Keratinocyte (primary cell): ENCODE measurements around the gene MS4A15. TPM values are rescaled to one million over a fixed set of nuclear protein-coding genes. Genes with fewer than 3 reads are reported as not detected.

ENCODE experiments used
- DNase-seq: peaks from one replicate; pipeline ENCODE4 v3.0.0-alpha.2; 2011; ENCODE audit warnings: low read depth, missing footprints, low spot score
- FAIRE-seq: peaks from 2 replicates; lab custom pipeline; 2011; peaks lifted over from hg19 to GRCh38; lab: Jason Lieb, UNC
- H2AFZ ChIP-seq: 2 replicates; pipeline ENCODE4 v1.6.0; 2012; ENCODE audit warnings: low read length, control low read depth, inconsistent platforms; ENCODE audit not compliant: control insufficient read depth
- H3K27ac ChIP-seq: 2 replicates; pipeline ENCODE4 v1.5.1; 2011; ENCODE audit warnings: low read length; ENCODE audit not compliant: control insufficient read depth, insufficient read depth
- H3K27me3 ChIP-seq: 3 replicates; pipeline ENCODE4 v1.6.0; 2011; ENCODE audit warnings: low read length; ENCODE audit not compliant: control insufficient read depth, insufficient read depth; ENCODE audit errors: extremely low read depth
- H3K36me3 ChIP-seq, 2 experiments: 2 replicates in 1 of 2; 3 replicates in 1 of 2; pipeline ENCODE4 v1.5.1; 2011; ENCODE audit warnings: low read length in 2 of 2, mild to moderate bottlenecking in 1 of 2; ENCODE audit not compliant: control insufficient read depth in 2 of 2, insufficient read depth in 2 of 2; ENCODE audit errors: extremely low read depth in 1 of 2
- H3K4me1 ChIP-seq: 3 replicates; pipeline ENCODE4 v1.5.1; 2011; ENCODE audit warnings: low read length; ENCODE audit not compliant: control insufficient read depth, insufficient read depth; ENCODE audit errors: extremely low read depth
- H3K4me2 ChIP-seq: 3 replicates; pipeline ENCODE4 v1.6.0; 2011; ENCODE audit warnings: low read depth, low read length; ENCODE audit not compliant: control insufficient read depth, insufficient read depth; ENCODE audit errors: extremely low read depth
- H3K4me3 ChIP-seq, 3 experiments: fragments of 200-600 bp in 1 of 3; sonication (generic) in 1 of 3; 2 replicates in 2 of 3; 3 replicates in 1 of 3; pipeline ENCODE4 v1.5.1; 2011 to 2016; ENCODE audit warnings: low read length in 3 of 3, mild to moderate bottlenecking in 3 of 3, control low read depth in 2 of 3, inconsistent platforms in 1 of 3, low read depth in 1 of 3, mixed read lengths in 1 of 3, mixed run types in 1 of 3, moderate library complexity in 1 of 3; ENCODE audit not compliant: control insufficient read depth in 2 of 3, insufficient read depth in 2 of 3; ENCODE audit errors: extremely low read depth in 1 of 3
- H3K79me2 ChIP-seq: 2 replicates; pipeline ENCODE4 v1.6.0; 2012; ENCODE audit warnings: low read length; ENCODE audit not compliant: control insufficient read depth, insufficient read depth
- H3K9ac ChIP-seq: 3 replicates; pipeline ENCODE4 v1.6.0; 2011; ENCODE audit warnings: low read length; ENCODE audit not compliant: control insufficient read depth, insufficient read depth; ENCODE audit errors: extremely low read depth
- H3K9me1 ChIP-seq: 3 replicates; pipeline ENCODE4 v1.6.0; 2011; ENCODE audit warnings: low read length; ENCODE audit not compliant: control insufficient read depth, insufficient read depth; ENCODE audit errors: extremely low read depth
- H3K9me3 ChIP-seq: 2 replicates; pipeline ENCODE4 v1.5.1; 2012; ENCODE audit warnings: low read depth, low read length; ENCODE audit not compliant: control insufficient read depth
- H4K20me1 ChIP-seq: 3 replicates; pipeline ENCODE4 v1.6.0; 2011; ENCODE audit warnings: low read length; ENCODE audit not compliant: control insufficient read depth, insufficient read depth; ENCODE audit errors: extremely low read depth
- CTCF ChIP-seq, 3 experiments: IDR thresholded peaks in 1 of 3; conservative IDR thresholded peaks in 1 of 3; optimal IDR thresholded peaks in 1 of 3; 2 replicates in 2 of 3; 3 replicates in 1 of 3; pipeline versions ENCODE3 to v1.5.1; 2011; ENCODE audit warnings: low read length in 3 of 3, mild to moderate bottlenecking in 3 of 3, moderate library complexity in 2 of 3, control low read depth in 1 of 3, inconsistent platforms in 1 of 3; ENCODE audit not compliant: insufficient read depth in 2 of 3; ENCODE audit errors: extremely low read depth in 1 of 3
- EZH2 ChIP-seq: IDR thresholded peaks from one replicate; pipeline ENCODE4 v1.6.1; 2012; ENCODE audit warnings: inconsistent platforms, mild to moderate bottlenecking, low read length, moderate library complexity
- dilution Hi-C: fragments of 300-500 bp; cut with MboI; formaldehyde crosslinking; loops from one replicate; pipeline ENCODE4 v1.7.0; 2020; ENCODE audit warnings: low sequenced_read_pairs; ENCODE audit not compliant: extremely low pct_ligation_motif_present
- polyA plus RNA-seq, 5 experiments: library from polyadenylated mRNA; depleted of rRNA in 3 of 5; stranded (reverse) in 3 of 5; stranded (forward) in 1 of 5; unstranded in 1 of 5; fragments of >200 nt; gene quantifications; 1 replicate in 1 of 5; 2 replicates in 3 of 5; 3 replicates in 1 of 5; pipeline versions ENCODE4 v1.2.1 to v1.2.3, GENCODE V29; 2011 to 2012; ENCODE audit warnings: missing spikeins in 2 of 5, low read depth in 1 of 5, low replicate concordance in 1 of 5

MS4A15 gene
- polyA plus RNA-seq, 1 donor (not counting 4 experiments of a cell fraction or from before 2014, with no cell fraction given) = 0.03 TPM

GRCh38 chr11:60781981-60782316 lies 25.3 kb downstream of the MS4A15 start:
- H3K27ac ChIP-seq = no peak overlapping the region
- TF ChIP-seq CTCF (optimal IDR thresholded peaks at IDR 0.05 in 1 of 3, IDR thresholded peaks at IDR 0.05 in 1 of 3, conservative IDR thresholded peaks at IDR 0.05 in 1 of 3; ENCODE audit: extremely low read depth in 1 of 3, insufficient read depth in 2 of 3, low read length in 3 of 3) (no peak), EZH2 (no peak)
- H3K4me2 ChIP-seq = no peak overlapping the region
- H3K36me3 ChIP-seq = no peaks in the 10 kb centered on the region
- H3K79me2 ChIP-seq = no peaks in the 10 kb centered on the region
- H3K9me1 ChIP-seq = no peaks in the 10 kb centered on the region
- no peak overlapping the region for H3K9ac ChIP-seq
- H3K4me1 ChIP-seq = peaks cover 2% of the 10 kb centered on the region
- no peaks in the 10 kb centered on the region for H4K20me1 ChIP-seq
- no peak overlapping the region for H2AFZ ChIP-seq
- H3K4me3 ChIP-seq = no peak overlapping the region
- DNase-seq (no peak), FAIRE-seq (no peak)
- dilution Hi-C loops = no loop called here
- peaks cover 7% of the 10 kb centered on the region for H3K27me3 ChIP-seq
- no peaks in the 10 kb centered on the region for H3K9me3 ChIP-seq

- FAIRE-seq (no peak), DNase-seq (no peak)
- Histone ChIP-seq H3K36me3 (no peaks in the 10 kb centered on the region), H3K4me1 (peaks cover 2% of the 10 kb centered on the region), H3K4me2 (no peak overlapping the region), H2AFZ (no peak overlapping the region), H3K9me1 (no peaks in the 10 kb centered on the region), H3K79me2 (no peaks in the 10 kb centered on the region), H3K27ac (no peak overlapping the region), H4K20me1 (no peaks in the 10 kb centered on the region), H3K4me3 (no peak overlapping the region), H3K27me3 (peaks cover 7% of the 10 kb centered on the region), H3K9ac (no peak overlapping the region), H3K9me3 (no peaks in the 10 kb centered on the region)
- dilution Hi-C loops = no loop called here
- TF ChIP-seq EZH2 (no peak), CTCF (optimal IDR thresholded peaks at IDR 0.05 in 1 of 3, IDR thresholded peaks at IDR 0.05 in 1 of 3, conservative IDR thresholded peaks at IDR 0.05 in 1 of 3; ENCODE audit: extremely low read depth in 1 of 3, insufficient read depth in 2 of 3, low read length in 3 of 3) (no peak)
These were observed 25.9 kb downstream of the MS4A15 start for GRCh38 chr11:60782393-60783140.
